GM23338 (cell line): Measurements from ENCODE around the gene FCRL4. TPM values are rescaled to one million over a fixed set of nuclear protein-coding genes. Genes with fewer than 3 reads are reported as not detected.

Experiments used
- ATAC-seq: fragments of 200-7000 bp; cut with Tn5 transposase; 3 replicates; pipeline ENCODE4 v1.9.1; 2020
- DNase-seq: peaks from one replicate; pipeline ENCODE4 v3.0.0-alpha.2; 2015; ENCODE audit warnings: low spot score
- H2AFZ ChIP-seq: fragments of 200-600 bp; sonication (generic); 2 replicates; pipeline ENCODE4 v1.8.0; 2016; ENCODE audit warnings: antibody characterized with exemption, mild to moderate bottlenecking, moderate library complexity
- H3F3A ChIP-seq: fragments of 200-600 bp; sonication (generic); replicated peaks from 2 replicates; pipeline ENCODE4 v1.8.0; 2017; ENCODE audit warnings: antibody characterized with exemption, mixed run types, low read depth
- H3K27ac ChIP-seq: fragments of 200-600 bp; sonication (generic); 2 replicates; pipeline ENCODE4 v1.6.1; 2016; ENCODE audit warnings: low read depth
- H3K27me3 ChIP-seq: fragments of 200-600 bp; sonication (generic); 2 replicates; pipeline ENCODE4 v1.8.0; 2016; ENCODE audit warnings: mild to moderate bottlenecking, mixed run types, moderate library complexity; ENCODE audit not compliant: insufficient read depth
- H3K36me3 ChIP-seq: fragments of 200-600 bp; sonication (generic); 2 replicates; pipeline ENCODE4 v1.8.0; 2016; ENCODE audit warnings: mild to moderate bottlenecking; ENCODE audit not compliant: insufficient read depth
- H3K4me1 ChIP-seq: fragments of 200-600 bp; sonication (generic); 2 replicates; pipeline ENCODE4 v1.8.0; 2016; ENCODE audit warnings: mild to moderate bottlenecking, moderate library complexity; ENCODE audit not compliant: insufficient read depth
- H3K4me2 ChIP-seq: fragments of 200-600 bp; sonication (generic); 2 replicates; pipeline ENCODE4 v1.7.1; 2017; ENCODE audit warnings: mixed run types
- H3K4me3 ChIP-seq: fragments of 200-600 bp; sonication (generic); 2 replicates; pipeline ENCODE4 v1.6.1; 2016; ENCODE audit warnings: mixed run types
- H3K79me2 ChIP-seq: fragments of 200-600 bp; sonication (generic); replicated peaks from 2 replicates; pipeline ENCODE4 v1.8.0; 2017; ENCODE audit warnings: mild to moderate bottlenecking; ENCODE audit not compliant: insufficient read depth
- H3K9me2 ChIP-seq: fragments of 200-600 bp; sonication (generic); 2 replicates; pipeline ENCODE4 v1.8.0; 2017; ENCODE audit not compliant: insufficient read depth
- H4K20me1 ChIP-seq: fragments of 200-600 bp; sonication (generic); replicated peaks from 2 replicates; pipeline ENCODE4 v1.8.0; 2017; ENCODE audit warnings: mild to moderate bottlenecking; ENCODE audit not compliant: insufficient read depth
- H3K27ac Mint-ChIP-seq: 2 replicates; pipeline ENCODE4 v1.8.0; 2020; ENCODE audit warnings: inconsistent platforms, mild to moderate bottlenecking, moderate library complexity, mixed read lengths
- H3K27me3 Mint-ChIP-seq: 3 replicates; pipeline ENCODE4 v1.8.0; 2022; ENCODE audit warnings: low read depth, mild to moderate bottlenecking, moderate library complexity, mixed read lengths, inconsistent platforms; ENCODE audit not compliant: insufficient read depth, poor library complexity
- H3K36me3 Mint-ChIP-seq: 3 replicates; pipeline ENCODE4 v1.8.0; 2021; ENCODE audit warnings: low read depth, mild to moderate bottlenecking, inconsistent platforms, moderate library complexity, mixed read lengths
- H3K4me1 Mint-ChIP-seq: 3 replicates; pipeline ENCODE4 v1.8.0; 2020; ENCODE audit warnings: mild to moderate bottlenecking, inconsistent platforms, mixed read lengths
- H3K4me3 Mint-ChIP-seq: 3 replicates; pipeline ENCODE4 v1.8.0; 2021; ENCODE audit warnings: moderate library complexity, mild to moderate bottlenecking, inconsistent platforms, mixed read lengths
- H3K9me3 Mint-ChIP-seq: 3 replicates; pipeline ENCODE4 v1.8.0; 2020; ENCODE audit warnings: moderate library complexity, mild to moderate bottlenecking, inconsistent platforms, mixed read lengths
- CREB1 ChIP-seq: fragments of 250-450 bp; sonication (Bioruptor Pico); IDR thresholded peaks from 2 replicates; pipeline ENCODE4 v1.5.0; 2020; ENCODE audit warnings: low read depth, mild to moderate bottlenecking, moderate library complexity
- EZH2 ChIP-seq: fragments of 200-600 bp; sonication (generic); IDR thresholded peaks from one replicate; pipeline ENCODE4 v1.8.0; 2017; ENCODE audit warnings: antibody characterized with exemption, mild to moderate bottlenecking, low read depth; ENCODE audit not compliant: unreplicated experiment
- EZH2phosphoT487 ChIP-seq: fragments of 200-600 bp; sonication (generic); IDR thresholded peaks from one replicate; pipeline ENCODE4 v1.8.1; 2018; ENCODE audit warnings: antibody characterized with exemption; ENCODE audit not compliant: unreplicated experiment
- JUNB ChIP-seq: IDR thresholded peaks from one replicate; pipeline ENCODE4 v1.6.1; 2016; ENCODE audit warnings: antibody characterized with exemption; ENCODE audit not compliant: unreplicated experiment
- NANOG ChIP-seq: IDR thresholded peaks from 2 replicates; pipeline ENCODE4 v1.6.1; 2016; ENCODE audit warnings: antibody characterized with exemption, borderline replicate concordance
- POLR2AphosphoS5 ChIP-seq: IDR thresholded peaks from 2 replicates; pipeline ENCODE4 v1.6.1; 2016; ENCODE audit warnings: antibody characterized with exemption, low read depth
- STAT1 ChIP-seq: IDR thresholded peaks from one replicate; pipeline ENCODE4 v1.6.1; 2016; ENCODE audit warnings: antibody characterized with exemption; ENCODE audit not compliant: unreplicated experiment
- ZNF114 ChIP-seq: fragments of 250-450 bp; sonication (Bioruptor Pico); IDR thresholded peaks from 2 replicates; pipeline ENCODE4 v1.5.0; 2020; ENCODE audit warnings: mild to moderate bottlenecking, moderate library complexity
- ZNF331 ChIP-seq: fragments of 250-450 bp; sonication (Bioruptor Pico); IDR thresholded peaks from 2 replicates; pipeline ENCODE4 v1.5.0; 2020; ENCODE audit warnings: low read depth, mild to moderate bottlenecking, moderate library complexity
- polyA plus RNA-seq: library from polyadenylated mRNA; unstranded; fragments of >200 nt; fragmentation: Nextera tagmentation; extraction: Ambion mirVana; gene quantifications from 2 replicates; pipeline ENCODE4 v1.2.1, GENCODE V29; 2016
- total RNA-seq: library from RNA; depleted of rRNA; stranded (reverse); fragments of >200 nt; shearing (Covaris generic); gene quantifications from 2 replicates; pipeline ENCODE4 v1.2.3, GENCODE V29; 2014
- TF ChIP-seq, protein P1 (sequence below): IDR thresholded peaks from one replicate; pipeline ENCODE4 v1.6.1; 2018; ENCODE audit warnings: antibody characterized with exemption; ENCODE audit not compliant: unreplicated experiment
- TF ChIP-seq, protein P2 (sequence below), 2 experiments: fragments of 200-600 bp in 1 of 2; sonication (generic) in 1 of 2; conservative IDR thresholded peaks; 2 replicates each; pipeline versions ENCODE4 v1.5.1 to v1.6.1; 2016 to 2017; ENCODE audit warnings: antibody characterized with exemption in 2 of 2, low read depth in 2 of 2, mild to moderate bottlenecking in 2 of 2, moderate library complexity in 1 of 2
- TF ChIP-seq, protein P3 (sequence below): fragments of 250-450 bp; sonication (Bioruptor Pico); IDR thresholded peaks from 2 replicates; pipeline ENCODE4 v1.5.0; 2020; ENCODE audit warnings: mild to moderate bottlenecking, moderate library complexity
- TF ChIP-seq, protein P4 (sequence below): IDR thresholded peaks from 2 replicates; pipeline ENCODE4 v1.6.1; 2016; ENCODE audit warnings: antibody characterized with exemption

The FCRL4 gene
- total and polyA plus RNA-seq, 2 experiments from 2014 or later = not detected

DNA sequence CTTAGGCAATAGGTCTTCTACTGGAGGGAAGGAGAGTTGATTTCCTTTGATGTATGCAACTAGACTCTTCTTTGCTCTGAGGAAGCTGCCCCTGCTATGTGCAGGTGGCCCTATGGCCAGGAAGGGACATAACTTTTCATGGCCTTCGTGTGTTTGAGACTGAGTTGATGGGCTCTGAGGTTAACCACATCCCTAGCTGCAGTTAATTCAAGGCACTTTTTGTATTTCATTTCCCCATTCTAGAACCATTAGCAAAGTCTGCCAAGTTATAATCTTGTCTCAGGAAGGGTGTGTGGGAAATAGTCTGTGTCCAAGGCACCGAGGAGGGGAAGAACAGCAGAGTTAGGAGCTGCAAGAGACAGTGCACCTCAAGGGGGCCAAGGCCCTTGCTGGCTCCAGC, 2.5 kb downstream of the FCRL4 start:
- H3K4me3 ChIP-seq = no peak overlapping the region
- H3K27ac Mint-ChIP-seq = no peak overlapping the region
- no peak overlapping the region for H3K4me3 Mint-ChIP-seq
- H3K27ac ChIP-seq = no peak overlapping the region
- no peaks in the 10 kb centered on the region for H4K20me1 ChIP-seq
- no peaks in the 10 kb centered on the region for H3K79me2 ChIP-seq
- H3K36me3 ChIP-seq = no peaks in the 10 kb centered on the region
- no peak for ATAC-seq
- H3K27me3 Mint-ChIP-seq = no peaks in the 10 kb centered on the region
- H3K9me2 ChIP-seq = no peaks in the 10 kb centered on the region
- DNase-seq = no peak
- no peak overlapping the region for H2AFZ ChIP-seq
- no peaks in the 10 kb centered on the region for H3F3A ChIP-seq
- no peak for TF ChIP-seq STAT1
- TF ChIP-seq, protein P1, sequence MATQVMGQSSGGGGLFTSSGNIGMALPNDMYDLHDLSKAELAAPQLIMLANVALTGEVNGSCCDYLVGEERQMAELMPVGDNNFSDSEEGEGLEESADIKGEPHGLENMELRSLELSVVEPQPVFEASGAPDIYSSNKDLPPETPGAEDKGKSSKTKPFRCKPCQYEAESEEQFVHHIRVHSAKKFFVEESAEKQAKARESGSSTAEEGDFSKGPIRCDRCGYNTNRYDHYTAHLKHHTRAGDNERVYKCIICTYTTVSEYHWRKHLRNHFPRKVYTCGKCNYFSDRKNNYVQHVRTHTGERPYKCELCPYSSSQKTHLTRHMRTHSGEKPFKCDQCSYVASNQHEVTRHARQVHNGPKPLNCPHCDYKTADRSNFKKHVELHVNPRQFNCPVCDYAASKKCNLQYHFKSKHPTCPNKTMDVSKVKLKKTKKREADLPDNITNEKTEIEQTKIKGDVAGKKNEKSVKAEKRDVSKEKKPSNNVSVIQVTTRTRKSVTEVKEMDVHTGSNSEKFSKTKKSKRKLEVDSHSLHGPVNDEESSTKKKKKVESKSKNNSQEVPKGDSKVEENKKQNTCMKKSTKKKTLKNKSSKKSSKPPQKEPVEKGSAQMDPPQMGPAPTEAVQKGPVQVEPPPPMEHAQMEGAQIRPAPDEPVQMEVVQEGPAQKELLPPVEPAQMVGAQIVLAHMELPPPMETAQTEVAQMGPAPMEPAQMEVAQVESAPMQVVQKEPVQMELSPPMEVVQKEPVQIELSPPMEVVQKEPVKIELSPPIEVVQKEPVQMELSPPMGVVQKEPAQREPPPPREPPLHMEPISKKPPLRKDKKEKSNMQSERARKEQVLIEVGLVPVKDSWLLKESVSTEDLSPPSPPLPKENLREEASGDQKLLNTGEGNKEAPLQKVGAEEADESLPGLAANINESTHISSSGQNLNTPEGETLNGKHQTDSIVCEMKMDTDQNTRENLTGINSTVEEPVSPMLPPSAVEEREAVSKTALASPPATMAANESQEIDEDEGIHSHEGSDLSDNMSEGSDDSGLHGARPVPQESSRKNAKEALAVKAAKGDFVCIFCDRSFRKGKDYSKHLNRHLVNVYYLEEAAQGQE = no peak
- no peak for TF ChIP-seq EZH2
- TF ChIP-seq ZNF331 (CRISPR knock-in tag) = no peak
- TF ChIP-seq, protein P2, sequence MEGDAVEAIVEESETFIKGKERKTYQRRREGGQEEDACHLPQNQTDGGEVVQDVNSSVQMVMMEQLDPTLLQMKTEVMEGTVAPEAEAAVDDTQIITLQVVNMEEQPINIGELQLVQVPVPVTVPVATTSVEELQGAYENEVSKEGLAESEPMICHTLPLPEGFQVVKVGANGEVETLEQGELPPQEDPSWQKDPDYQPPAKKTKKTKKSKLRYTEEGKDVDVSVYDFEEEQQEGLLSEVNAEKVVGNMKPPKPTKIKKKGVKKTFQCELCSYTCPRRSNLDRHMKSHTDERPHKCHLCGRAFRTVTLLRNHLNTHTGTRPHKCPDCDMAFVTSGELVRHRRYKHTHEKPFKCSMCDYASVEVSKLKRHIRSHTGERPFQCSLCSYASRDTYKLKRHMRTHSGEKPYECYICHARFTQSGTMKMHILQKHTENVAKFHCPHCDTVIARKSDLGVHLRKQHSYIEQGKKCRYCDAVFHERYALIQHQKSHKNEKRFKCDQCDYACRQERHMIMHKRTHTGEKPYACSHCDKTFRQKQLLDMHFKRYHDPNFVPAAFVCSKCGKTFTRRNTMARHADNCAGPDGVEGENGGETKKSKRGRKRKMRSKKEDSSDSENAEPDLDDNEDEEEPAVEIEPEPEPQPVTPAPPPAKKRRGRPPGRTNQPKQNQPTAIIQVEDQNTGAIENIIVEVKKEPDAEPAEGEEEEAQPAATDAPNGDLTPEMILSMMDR (conservative IDR thresholded peaks at IDR 0.05; ENCODE audit: low read depth in 2 of 2) = no peak
- no peak for TF ChIP-seq NANOG
- TF ChIP-seq ZNF114 = no peak
- TF ChIP-seq CREB1 (CRISPR knock-in tag) = no peak
- no peak for TF ChIP-seq JUNB
- TF ChIP-seq, protein P3, sequence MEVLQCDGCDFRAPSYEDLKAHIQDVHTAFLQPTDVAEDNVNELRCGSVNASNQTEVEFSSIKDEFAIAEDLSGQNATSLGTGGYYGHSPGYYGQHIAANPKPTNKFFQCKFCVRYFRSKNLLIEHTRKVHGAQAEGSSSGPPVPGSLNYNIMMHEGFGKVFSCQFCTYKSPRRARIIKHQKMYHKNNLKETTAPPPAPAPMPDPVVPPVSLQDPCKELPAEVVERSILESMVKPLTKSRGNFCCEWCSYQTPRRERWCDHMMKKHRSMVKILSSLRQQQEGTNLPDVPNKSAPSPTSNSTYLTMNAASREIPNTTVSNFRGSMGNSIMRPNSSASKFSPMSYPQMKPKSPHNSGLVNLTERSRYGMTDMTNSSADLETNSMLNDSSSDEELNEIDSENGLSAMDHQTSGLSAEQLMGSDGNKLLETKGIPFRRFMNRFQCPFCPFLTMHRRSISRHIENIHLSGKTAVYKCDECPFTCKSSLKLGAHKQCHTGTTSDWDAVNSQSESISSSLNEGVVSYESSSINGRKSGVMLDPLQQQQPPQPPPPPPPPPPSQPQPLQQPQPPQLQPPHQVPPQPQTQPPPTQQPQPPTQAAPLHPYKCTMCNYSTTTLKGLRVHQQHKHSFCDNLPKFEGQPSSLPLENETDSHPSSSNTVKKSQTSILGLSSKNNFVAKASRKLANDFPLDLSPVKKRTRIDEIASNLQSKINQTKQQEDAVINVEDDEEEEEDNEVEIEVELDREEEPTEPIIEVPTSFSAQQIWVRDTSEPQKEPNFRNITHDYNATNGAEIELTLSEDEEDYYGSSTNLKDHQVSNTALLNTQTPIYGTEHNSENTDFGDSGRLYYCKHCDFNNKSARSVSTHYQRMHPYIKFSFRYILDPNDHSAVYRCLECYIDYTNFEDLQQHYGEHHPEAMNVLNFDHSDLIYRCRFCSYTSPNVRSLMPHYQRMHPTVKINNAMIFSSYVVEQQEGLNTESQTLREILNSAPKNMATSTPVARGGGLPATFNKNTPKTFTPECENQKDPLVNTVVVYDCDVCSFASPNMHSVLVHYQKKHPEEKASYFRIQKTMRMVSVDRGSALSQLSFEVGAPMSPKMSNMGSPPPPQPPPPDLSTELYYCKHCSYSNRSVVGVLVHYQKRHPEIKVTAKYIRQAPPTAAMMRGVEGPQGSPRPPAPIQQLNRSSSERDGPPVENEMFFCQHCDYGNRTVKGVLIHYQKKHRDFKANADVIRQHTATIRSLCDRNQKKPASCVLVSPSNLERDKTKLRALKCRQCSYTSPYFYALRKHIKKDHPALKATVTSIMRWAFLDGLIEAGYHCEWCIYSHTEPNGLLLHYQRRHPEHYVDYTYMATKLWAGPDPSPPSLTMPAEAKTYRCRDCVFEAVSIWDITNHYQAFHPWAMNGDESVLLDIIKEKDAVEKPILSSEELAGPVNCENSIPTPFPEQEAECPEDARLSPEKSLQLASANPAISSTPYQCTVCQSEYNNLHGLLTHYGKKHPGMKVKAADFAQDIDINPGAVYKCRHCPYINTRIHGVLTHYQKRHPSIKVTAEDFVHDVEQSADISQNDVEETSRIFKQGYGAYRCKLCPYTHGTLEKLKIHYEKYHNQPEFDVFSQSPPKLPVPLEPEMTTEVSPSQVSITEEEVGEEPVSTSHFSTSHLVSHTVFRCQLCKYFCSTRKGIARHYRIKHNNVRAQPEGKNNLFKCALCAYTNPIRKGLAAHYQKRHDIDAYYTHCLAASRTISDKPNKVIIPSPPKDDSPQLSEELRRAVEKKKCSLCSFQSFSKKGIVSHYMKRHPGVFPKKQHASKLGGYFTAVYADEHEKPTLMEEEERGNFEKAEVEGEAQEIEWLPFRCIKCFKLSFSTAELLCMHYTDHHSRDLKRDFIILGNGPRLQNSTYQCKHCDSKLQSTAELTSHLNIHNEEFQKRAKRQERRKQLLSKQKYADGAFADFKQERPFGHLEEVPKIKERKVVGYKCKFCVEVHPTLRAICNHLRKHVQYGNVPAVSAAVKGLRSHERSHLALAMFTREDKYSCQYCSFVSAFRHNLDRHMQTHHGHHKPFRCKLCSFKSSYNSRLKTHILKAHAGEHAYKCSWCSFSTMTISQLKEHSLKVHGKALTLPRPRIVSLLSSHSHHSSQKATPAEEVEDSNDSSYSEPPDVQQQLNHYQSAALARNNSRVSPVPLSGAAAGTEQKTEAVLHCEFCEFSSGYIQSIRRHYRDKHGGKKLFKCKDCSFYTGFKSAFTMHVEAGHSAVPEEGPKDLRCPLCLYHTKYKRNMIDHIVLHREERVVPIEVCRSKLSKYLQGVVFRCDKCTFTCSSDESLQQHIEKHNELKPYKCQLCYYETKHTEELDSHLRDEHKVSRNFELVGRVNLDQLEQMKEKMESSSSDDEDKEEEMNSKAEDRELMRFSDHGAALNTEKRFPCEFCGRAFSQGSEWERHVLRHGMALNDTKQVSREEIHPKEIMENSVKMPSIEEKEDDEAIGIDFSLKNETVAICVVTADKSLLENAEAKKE (CRISPR knock-in tag) = no peak
- no peak for TF ChIP-seq EZH2phosphoT487
- no peak for TF ChIP-seq POLR2AphosphoS5
- TF ChIP-seq, protein P4, sequence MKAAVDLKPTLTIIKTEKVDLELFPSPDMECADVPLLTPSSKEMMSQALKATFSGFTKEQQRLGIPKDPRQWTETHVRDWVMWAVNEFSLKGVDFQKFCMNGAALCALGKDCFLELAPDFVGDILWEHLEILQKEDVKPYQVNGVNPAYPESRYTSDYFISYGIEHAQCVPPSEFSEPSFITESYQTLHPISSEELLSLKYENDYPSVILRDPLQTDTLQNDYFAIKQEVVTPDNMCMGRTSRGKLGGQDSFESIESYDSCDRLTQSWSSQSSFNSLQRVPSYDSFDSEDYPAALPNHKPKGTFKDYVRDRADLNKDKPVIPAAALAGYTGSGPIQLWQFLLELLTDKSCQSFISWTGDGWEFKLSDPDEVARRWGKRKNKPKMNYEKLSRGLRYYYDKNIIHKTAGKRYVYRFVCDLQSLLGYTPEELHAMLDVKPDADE = no peak
- H3K4me1 Mint-ChIP-seq = no peaks in the 10 kb centered on the region
- H3K36me3 Mint-ChIP-seq = no peaks in the 10 kb centered on the region
- no peaks in the 10 kb centered on the region for H3K27me3 ChIP-seq
- no peak overlapping the region for H3K4me2 ChIP-seq
- H3K9me3 Mint-ChIP-seq = no peaks in the 10 kb centered on the region
- no peaks in the 10 kb centered on the region for H3K4me1 ChIP-seq
